GM12891 (cell line): ENCODE measurements around the gene TNPO2.

Source experiments
- PAX5 ChIP-seq: IDR thresholded peaks from 2 replicates; pipeline ENCODE4 v1.6.1; 2011; ENCODE audit warnings: low read length, moderate library complexity, mild to moderate bottlenecking; ENCODE audit not compliant: insufficient read depth, severe bottlenecking
- POLR2A ChIP-seq: IDR thresholded peaks from 2 replicates; pipeline ENCODE4 v1.6.1; 2011; ENCODE audit warnings: low read depth, low read length, control low read depth
- POLR2AphosphoS5 ChIP-seq: IDR thresholded peaks from 2 replicates; pipeline ENCODE4 v1.6.1; 2011; ENCODE audit warnings: low read depth, low read length, control low read depth
- TAF1 ChIP-seq: IDR thresholded peaks from 2 replicates; pipeline ENCODE4 v1.6.1; 2011; ENCODE audit warnings: low read depth, low read length, control low read depth

DNA sequence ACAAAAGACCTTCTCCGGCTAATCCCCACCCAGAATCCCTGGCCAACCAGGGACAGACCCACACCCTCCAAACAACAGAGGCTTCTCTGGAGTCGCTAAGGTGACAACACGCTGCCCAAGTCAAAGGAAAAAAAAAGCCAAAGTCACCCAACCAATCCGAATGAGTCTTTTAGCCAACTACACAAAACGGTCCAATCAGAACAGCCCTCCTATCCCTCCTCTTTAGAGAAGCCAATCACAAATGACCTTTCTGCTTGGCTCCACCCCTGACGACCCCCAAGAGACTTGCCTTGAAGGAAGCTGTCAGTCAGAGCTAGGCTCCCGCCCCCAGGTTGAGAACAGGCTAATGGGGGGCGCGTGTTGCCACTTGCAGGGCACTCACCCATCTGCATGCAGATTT lies 20.7 kb downstream of the TNPO2 start:
- TF ChIP-seq POLR2A (no peak), POLR2AphosphoS5 (no peak), TAF1 (no peak), PAX5 (no peak)
